Gastrocnemius medialis (tissue), 4 donors: ENCODE data around the gene OR10H1.
"Not testable (repeated sequence)": the region's sequence is repeated elsewhere in the genome, so short reads cannot be mapped to it uniquely, and the experiment has no call there.

ENCODE experiments used
- CTCF ChIP-seq, 5 experiments: fragments of 450-650 bp in 3 of 5; fragments of 200-600 bp in 2 of 5; sonication (generic) in 2 of 5; IDR thresholded peaks in 4 of 5; conservative IDR thresholded peaks in 1 of 5; 1 replicate in 4 of 5; 2 replicates in 1 of 5; pipeline ENCODE4 v1.5.1; 2016 to 2019; ENCODE audit warnings: antibody characterized with exemption in 5 of 5, mild to moderate bottlenecking in 3 of 5, moderate library complexity in 3 of 5
- POLR2A ChIP-seq, 2 donors: fragments of 450-650 bp; IDR thresholded peaks; one replicate each; pipeline ENCODE4 v1.6.1; 2017; ENCODE audit warnings: antibody characterized with exemption in 2 of 2, mild to moderate bottlenecking in 2 of 2, moderate library complexity in 2 of 2

- TF ChIP-seq CTCF (IDR thresholded peaks at IDR 0.05 in 4 of 5, conservative IDR thresholded peaks at IDR 0.05 in 1 of 5); POLR2A (IDR thresholded peaks at IDR 0.05): not testable (repeated sequence)
These were observed 21.2 kb downstream of the OR10H1 start for GRCh38 chr19:15794279-15794678.
